GM10266 (cell line): Measurements from ENCODE around the gene MRTFB.
"Not testable (repeated sequence)": the region's sequence is repeated elsewhere in the genome, so short reads cannot be mapped to it uniquely, and the experiment has no call there.

Source experiments
- DNase-seq: peaks from one replicate; pipeline ENCODE4 v3.0.0; 2012; ENCODE audit errors: extremely low spot score
- TF ChIP-seq, protein P1 (sequence below): IDR thresholded peaks from 2 replicates; pipeline ENCODE4 v1.5.1; 2012; ENCODE audit warnings: mild to moderate bottlenecking, low read depth; ENCODE audit not compliant: control insufficient read depth, insufficient read depth; ENCODE audit errors: missing control alignments

Gene MRTFB

DNA sequence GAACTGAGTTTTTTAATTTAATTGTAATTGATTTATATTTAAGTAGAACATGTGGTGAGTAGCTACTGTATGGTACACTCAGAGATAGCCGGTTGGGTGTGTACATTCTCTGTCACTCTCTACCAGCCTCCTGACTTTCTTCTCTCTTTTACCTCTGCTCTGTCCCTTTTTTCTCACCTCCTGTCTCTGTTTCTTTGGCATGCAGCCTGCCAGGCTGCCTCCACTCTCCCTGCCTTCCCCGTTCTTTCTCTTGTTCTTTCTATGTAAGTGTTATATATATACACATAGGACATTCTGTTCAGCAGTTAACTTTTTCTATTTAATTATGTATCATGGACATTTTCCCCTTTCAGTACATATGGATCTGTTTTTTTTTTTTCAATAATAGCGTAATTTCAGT, 50.8 kb downstream of the MRTFB start:
- TF ChIP-seq, protein P1, sequence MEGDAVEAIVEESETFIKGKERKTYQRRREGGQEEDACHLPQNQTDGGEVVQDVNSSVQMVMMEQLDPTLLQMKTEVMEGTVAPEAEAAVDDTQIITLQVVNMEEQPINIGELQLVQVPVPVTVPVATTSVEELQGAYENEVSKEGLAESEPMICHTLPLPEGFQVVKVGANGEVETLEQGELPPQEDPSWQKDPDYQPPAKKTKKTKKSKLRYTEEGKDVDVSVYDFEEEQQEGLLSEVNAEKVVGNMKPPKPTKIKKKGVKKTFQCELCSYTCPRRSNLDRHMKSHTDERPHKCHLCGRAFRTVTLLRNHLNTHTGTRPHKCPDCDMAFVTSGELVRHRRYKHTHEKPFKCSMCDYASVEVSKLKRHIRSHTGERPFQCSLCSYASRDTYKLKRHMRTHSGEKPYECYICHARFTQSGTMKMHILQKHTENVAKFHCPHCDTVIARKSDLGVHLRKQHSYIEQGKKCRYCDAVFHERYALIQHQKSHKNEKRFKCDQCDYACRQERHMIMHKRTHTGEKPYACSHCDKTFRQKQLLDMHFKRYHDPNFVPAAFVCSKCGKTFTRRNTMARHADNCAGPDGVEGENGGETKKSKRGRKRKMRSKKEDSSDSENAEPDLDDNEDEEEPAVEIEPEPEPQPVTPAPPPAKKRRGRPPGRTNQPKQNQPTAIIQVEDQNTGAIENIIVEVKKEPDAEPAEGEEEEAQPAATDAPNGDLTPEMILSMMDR = no peak

DNA sequence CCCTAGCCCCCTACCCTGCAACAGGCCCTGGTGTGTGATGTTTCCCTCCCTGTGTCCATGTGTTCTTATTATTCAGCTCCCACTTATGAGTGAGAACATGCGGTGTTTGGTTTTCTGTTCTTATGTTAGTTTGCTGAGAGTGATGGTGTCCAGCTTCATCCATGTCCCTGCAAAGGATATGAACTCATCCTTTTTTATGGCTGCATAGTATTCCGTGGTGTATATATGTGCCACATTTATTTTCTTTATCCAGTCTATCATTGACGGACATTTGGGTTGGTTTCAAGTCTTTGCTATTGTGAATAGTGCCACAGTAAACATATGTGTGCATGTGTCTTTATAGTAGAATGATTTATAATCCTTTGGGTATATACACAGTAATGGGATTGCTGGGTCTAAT, 51.3 kb downstream of the MRTFB start:
- not testable (repeated sequence) for DNase-seq

More for the DNA sequence above, 50.8 kb downstream of the MRTFB start:
- no peak for DNase-seq

DNA sequence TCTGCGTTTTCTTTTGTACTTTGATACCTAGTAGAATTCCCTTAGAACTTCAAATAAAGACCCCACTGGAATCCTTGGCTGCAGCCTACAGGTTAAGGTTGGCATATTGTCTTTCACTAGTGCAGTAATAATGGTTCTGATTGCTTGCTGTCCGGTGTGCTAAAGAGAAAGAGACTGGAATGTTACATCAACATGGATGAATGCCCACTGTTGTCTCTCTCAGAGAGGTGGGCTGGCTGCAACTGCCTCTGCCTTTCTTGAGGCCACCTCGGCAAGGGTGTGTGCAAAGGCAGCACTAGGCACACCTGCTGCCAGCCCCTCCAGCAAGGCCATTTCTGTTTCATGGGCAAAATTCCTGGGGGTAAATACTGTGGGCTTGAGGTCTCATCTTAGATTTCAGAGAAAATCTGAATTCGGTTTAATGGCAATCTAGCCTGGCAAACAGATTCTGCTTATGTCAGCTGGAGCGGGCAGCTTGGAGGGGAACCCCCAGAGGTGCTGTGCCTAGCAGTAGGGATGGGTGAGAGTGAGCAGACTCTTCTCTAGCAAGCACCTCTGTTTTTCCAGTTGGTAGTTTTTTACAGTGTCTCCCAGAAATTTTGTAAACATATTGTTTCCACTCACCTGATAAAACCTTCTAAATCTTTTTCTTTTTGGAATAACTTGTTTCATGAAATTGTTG, 54.0 kb downstream of the MRTFB start:
- TF ChIP-seq, protein P1 = no peak
- DNase-seq = no peak

DNA sequence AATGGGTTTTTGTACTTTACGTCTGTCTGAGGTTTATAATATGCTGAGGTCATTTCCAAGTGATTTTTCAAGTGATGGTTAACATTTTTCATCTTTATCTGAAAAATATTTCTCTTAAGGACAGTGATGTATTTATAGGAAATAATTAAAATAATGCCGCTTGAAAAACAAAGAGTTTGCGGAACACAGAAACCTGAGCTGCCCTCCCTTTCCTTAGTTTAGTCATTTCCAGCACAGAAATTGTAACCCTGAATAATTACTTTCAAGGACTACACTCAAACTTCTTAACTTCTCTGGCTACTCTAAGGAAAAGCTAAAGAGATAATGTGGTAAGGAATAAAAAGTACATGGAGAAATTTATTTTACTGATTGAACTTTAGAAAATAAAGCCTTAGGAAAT, 54.6 kb downstream of the MRTFB start:
- TF ChIP-seq, protein P1 = no peak
- no peak for DNase-seq

DNA sequence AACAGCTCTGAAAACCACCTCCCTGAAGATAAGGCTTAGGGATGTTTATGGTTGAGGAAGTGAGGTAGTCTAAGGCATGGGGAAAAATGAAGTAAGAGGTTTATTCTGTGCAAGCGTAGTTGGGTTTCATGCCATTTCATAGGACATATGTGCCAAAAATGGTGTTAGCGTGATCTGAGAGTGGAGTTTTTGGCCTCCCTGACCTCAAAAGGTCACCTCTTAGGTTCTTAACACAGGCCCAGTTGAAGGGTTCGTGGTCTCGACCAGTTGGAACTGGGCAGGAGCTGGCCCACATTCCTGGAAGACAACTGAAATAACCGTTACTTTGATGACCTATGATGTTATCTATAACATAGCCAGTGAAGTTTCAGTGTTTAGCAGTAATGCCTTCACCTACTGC, 57.0 kb downstream of the MRTFB start:
- DNase-seq = no peak
- TF ChIP-seq, protein P1 = no peak

DNA sequence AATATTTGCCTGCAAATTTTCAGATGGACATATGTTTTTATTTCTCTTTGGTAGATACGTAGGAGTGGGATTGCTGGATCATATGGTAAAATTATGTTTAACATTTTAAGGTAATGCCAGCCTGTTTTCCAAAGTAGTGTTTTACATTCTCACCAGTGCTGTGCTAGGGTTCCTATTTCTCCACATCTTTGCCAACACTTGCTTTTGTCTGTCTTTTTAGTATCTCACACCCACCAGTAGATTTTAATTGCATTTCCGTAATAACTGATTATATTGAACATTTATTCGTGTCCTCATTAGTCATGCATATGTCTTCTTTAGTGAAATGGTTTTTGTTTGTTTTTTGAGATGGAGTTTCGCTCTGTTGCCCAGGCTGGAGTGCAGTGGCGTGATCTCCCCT, 58.4 kb downstream of the MRTFB start:
- no peak for DNase-seq
- TF ChIP-seq, protein P1 = no peak

DNA sequence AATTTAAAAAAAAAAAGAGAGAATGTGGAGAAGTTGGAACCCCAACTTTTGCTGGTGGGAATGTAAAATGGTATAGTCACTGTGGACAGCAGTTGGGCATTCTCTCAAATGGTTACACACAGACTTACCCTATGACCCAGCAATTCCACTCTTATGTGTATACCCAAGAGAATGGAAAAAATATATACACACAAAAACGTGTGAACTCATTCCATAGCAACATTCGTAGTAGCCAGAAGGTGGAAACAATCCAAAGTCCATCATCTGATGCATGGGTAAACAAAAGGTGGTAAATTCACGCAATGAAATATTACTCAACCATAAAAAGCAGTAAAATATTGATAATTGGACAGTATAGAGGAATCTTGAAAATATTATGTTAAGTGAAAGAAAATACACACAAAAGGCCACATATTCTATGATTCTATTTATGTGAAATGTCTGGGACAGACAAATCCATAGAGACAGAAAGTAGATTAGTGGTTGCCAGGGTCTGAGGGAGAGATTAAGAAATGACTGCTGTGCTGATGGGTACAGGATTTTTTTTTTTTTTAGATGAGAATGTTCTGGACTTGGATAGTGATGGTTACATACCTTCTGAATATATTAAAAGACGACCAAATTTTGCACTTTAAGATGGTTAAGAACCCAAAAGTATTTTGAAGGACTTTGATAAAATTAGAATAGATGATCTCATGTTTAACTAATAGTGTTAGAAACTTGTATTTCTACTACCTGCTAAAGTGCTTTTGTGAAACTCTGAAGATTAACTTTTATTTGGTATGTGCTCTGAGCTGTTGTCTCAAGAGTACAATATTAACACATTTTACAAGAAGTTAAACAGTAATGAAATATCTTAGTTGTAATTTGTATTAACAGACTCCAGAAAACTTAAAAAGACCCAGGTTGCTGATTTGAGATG, 60.9 kb downstream of the MRTFB start:
- TF ChIP-seq, protein P1 = no peak
- no peak for DNase-seq
